ENCODE data around the gene HMGA1. TPM values are rescaled to one million over a fixed set of nuclear protein-coding genes. Genes with fewer than 3 reads are reported as not detected.
"Not testable (repeated sequence)": the region's sequence is repeated elsewhere in the genome, so short reads cannot be mapped to it uniquely, and the experiment has no call there.

Gene HMGA1
- total and polyA plus RNA-seq, 10 of the 15 experiments (the other 5 are each of a cell fraction or from before 2014, with no cell fraction given) = 13.4 to 885 (median 508) TPM

DNA sequence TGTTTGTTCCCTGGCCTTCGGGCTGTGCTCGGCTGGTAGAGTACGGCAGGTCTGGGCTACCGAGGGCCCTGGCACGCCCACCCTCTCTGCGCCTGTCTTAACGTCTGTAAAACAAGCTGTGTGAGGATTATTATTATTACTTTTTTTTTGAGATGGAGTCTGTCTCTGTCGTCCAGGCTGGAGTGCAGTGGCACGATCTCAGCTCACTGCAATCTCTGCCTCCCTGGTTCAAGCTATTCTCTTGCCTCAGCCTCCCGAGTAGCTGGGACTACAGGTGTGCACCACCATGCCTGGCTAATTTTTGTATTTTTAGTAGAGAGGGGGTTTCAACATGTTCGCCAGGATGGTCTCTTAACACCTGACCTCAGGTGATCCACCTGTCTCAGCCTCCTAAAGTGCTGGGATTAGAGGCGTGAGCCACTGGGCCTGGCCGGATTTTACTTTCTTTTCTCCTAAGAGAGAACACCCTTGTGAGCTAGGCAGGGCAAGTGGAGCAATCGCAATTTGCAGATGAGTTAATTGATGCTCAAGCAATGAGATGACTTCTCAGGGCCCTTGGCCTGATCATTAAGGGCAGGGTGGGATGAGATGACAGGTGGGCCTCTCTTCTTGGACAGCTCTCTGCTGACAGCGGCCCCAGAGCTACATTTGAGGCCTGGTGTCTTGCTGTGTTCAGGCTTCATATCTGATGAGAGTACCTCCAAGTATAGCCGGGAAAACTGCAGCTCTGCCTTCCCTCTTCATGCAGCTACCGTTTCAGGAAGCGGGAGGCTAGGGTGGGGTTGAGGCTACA lies 13.0 kb downstream of the HMGA1 start:
- H3K4me1 ChIP-seq (ENCODE audit: control insufficient read depth, insufficient read depth, low read length) = peaks cover 19% of the 10 kb centered on the region
- in situ Hi-C loops (cut with MboI) (loop anchor here (25.0 kb wide), 1 partner anchor 363 kb away; no protein-coding TSS in a partner anchor), intact Hi-C loops (cut with micrococcal nuclease; ENCODE audit: unreplicated experiment) (loop anchor here (1.0 to 5.0 kb wide), 3 partner anchors 143 to 358 kb away; partner anchors contain the start of gene NUDT3)
- 45% methylated on average over 18 of the region's 18 CpGs for WGBS (ENCODE audit: insufficient coverage, insufficient replicate concordance, low lambda C conversion rate, missing lambda C conversion rate)
- SMC1A ChIA-PET (ENCODE audit: uncharacterized antibody, unreplicated experiment) = interaction anchor here (0.7 to 6.6 kb wide), 40 partner anchors 16 to 890 kb away, joined by 3 to 152 read pairs (median 4); partner anchors contain the start of genes NUDT3 and RPS10
- no peaks in the 10 kb centered on the region for H3K9me3 ChIP-seq (replicated peaks; ENCODE audit: control insufficient read depth, insufficient read depth, low read length)
- peak overlapping the region; percentile 29 for H3K27ac ChIP-seq (ENCODE audit: control insufficient read depth, insufficient read depth)
- no peaks in the 10 kb centered on the region for H4K20me1 ChIP-seq (ENCODE audit: control insufficient read depth, insufficient read depth)
- CTCF ChIA-PET = interaction anchor here (0.6 to 6.7 kb wide), 41 partner anchors 9 to 958 kb away, joined by 3 to 180 read pairs (median 5); partner anchors contain the start of genes HMGA1, NUDT3 and RPS10
- H3K4me2 ChIP-seq (ENCODE audit: control insufficient read depth, insufficient read depth) = peak overlapping the region; percentile 41
- peak; percentile 52 for ATAC-seq
- POLR2A ChIA-PET = interaction anchor here (0.6 to 4.4 kb wide), 10 partner anchors 13 to 210 kb away, joined by 3 to 41 read pairs (median 4); partner anchors contain the start of gene HMGA1
- no peak for FAIRE-seq
- H2AFZ ChIP-seq (ENCODE audit: control insufficient read depth, low read depth, low read length) = peak overlapping the region; percentile 93
- peak overlapping the region; percentile 84 for H3K4me3 ChIP-seq
- RAD21 ChIA-PET (ENCODE audit: unreplicated experiment) = interaction anchor here (0.6 to 5.1 kb wide), 31 partner anchors 13 to 542 kb away, joined by 3 to 148 read pairs (median 5); partner anchors contain the start of genes BLTP3A, HMGA1, NUDT3 and RPS10
- H3K27me3 ChIP-seq (replicated peaks in 1 of 2; ENCODE audit: control insufficient read depth in 2 of 2, insufficient read depth in 2 of 2, low read length in 1 of 2) = no peaks in the 10 kb centered on the region
- H3K36me3 ChIP-seq (ENCODE audit: control insufficient read depth in 2 of 2, insufficient read depth in 2 of 2, low read length in 1 of 2) = no peaks in the 10 kb centered on the region; a peak in 1 of 4 replicates
- no peak for DNase-seq (ENCODE audit: low read depth, low spot score)
- H3K9ac ChIP-seq (ENCODE audit: control insufficient read depth, insufficient read depth, low read length) = peak overlapping the region; percentile 54
- no TSS peak for BruUV-seq (replicated peaks)
- TF ChIP-seq, protein P1, sequence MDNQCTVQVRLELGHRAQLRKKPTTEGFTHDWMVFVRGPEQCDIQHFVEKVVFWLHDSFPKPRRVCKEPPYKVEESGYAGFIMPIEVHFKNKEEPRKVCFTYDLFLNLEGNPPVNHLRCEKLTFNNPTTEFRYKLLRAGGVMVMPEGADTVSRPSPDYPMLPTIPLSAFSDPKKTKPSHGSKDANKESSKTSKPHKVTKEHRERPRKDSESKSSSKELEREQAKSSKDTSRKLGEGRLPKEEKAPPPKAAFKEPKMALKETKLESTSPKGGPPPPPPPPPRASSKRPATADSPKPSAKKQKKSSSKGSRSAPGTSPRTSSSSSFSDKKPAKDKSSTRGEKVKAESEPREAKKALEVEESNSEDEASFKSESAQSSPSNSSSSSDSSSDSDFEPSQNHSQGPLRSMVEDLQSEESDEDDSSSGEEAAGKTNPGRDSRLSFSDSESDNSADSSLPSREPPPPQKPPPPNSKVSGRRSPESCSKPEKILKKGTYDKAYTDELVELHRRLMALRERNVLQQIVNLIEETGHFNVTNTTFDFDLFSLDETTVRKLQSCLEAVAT (IDR thresholded peaks at IDR 0.05) = peak; percentile 63
- TF ChIP-seq HDGF (IDR thresholded peaks at IDR 0.05) = peak; percentile 63
- TF ChIP-seq, protein P2, sequence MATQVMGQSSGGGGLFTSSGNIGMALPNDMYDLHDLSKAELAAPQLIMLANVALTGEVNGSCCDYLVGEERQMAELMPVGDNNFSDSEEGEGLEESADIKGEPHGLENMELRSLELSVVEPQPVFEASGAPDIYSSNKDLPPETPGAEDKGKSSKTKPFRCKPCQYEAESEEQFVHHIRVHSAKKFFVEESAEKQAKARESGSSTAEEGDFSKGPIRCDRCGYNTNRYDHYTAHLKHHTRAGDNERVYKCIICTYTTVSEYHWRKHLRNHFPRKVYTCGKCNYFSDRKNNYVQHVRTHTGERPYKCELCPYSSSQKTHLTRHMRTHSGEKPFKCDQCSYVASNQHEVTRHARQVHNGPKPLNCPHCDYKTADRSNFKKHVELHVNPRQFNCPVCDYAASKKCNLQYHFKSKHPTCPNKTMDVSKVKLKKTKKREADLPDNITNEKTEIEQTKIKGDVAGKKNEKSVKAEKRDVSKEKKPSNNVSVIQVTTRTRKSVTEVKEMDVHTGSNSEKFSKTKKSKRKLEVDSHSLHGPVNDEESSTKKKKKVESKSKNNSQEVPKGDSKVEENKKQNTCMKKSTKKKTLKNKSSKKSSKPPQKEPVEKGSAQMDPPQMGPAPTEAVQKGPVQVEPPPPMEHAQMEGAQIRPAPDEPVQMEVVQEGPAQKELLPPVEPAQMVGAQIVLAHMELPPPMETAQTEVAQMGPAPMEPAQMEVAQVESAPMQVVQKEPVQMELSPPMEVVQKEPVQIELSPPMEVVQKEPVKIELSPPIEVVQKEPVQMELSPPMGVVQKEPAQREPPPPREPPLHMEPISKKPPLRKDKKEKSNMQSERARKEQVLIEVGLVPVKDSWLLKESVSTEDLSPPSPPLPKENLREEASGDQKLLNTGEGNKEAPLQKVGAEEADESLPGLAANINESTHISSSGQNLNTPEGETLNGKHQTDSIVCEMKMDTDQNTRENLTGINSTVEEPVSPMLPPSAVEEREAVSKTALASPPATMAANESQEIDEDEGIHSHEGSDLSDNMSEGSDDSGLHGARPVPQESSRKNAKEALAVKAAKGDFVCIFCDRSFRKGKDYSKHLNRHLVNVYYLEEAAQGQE (IDR thresholded peaks at IDR 0.05; ENCODE audit: low read depth, low read length) = no peak
- 0 out of 2 replicates have a peak, but pooled peaks have one; percentile 6 for TF ChIP-seq NBN (IDR thresholded peaks at IDR 0.05)
- H3K79me2 ChIP-seq (ENCODE audit: control insufficient read depth, insufficient read depth, low read length) = peaks cover 7% of the 10 kb centered on the region

DNA sequence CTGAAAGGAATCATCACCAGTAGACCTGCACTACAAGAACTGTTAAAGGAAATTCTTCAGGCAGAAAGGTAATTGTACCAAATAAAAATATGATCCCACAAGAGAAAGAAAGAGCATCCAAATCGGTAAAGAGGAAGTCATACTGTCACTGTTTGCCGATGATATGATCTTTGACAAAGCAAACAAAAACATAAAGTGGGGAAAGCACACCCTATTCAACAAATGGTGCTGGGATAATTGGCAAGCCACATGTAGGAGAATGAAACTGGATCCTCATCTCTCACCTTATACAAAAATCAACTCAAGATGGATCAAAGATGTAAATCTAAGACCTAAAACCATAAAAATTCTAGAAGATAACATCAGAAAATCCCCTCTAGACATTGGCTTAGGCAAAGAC lies 15.7 kb downstream of the HMGA1 start:
- H3K79me2 ChIP-seq (ENCODE audit: control insufficient read depth, insufficient read depth, low read length); DNase-seq (ENCODE audit: low read depth, low spot score); ATAC-seq; H3K27ac ChIP-seq (ENCODE audit: control insufficient read depth, insufficient read depth); BruUV-seq (replicated peaks); H4K20me1 ChIP-seq (ENCODE audit: control insufficient read depth, insufficient read depth); H3K36me3 ChIP-seq (ENCODE audit: control insufficient read depth in 2 of 2, insufficient read depth in 2 of 2, low read length in 1 of 2); intact Hi-C loops (cut with micrococcal nuclease; ENCODE audit: unreplicated experiment); H3K4me3 ChIP-seq; SMC1A ChIA-PET (ENCODE audit: uncharacterized antibody, unreplicated experiment); POLR2A ChIA-PET; in situ Hi-C loops (cut with MboI); H2AFZ ChIP-seq (ENCODE audit: control insufficient read depth, low read depth, low read length); H3K27me3 ChIP-seq (replicated peaks in 1 of 2; ENCODE audit: control insufficient read depth in 2 of 2, insufficient read depth in 2 of 2, low read length in 1 of 2); H3K9me3 ChIP-seq (replicated peaks; ENCODE audit: control insufficient read depth, insufficient read depth, low read length); H3K4me2 ChIP-seq (ENCODE audit: control insufficient read depth, insufficient read depth); FAIRE-seq; H3K9ac ChIP-seq (ENCODE audit: control insufficient read depth, insufficient read depth, low read length): not testable (repeated sequence)
- 15% methylated on average over 2 of the region's 2 CpGs for WGBS (ENCODE audit: insufficient coverage, insufficient replicate concordance, low lambda C conversion rate, missing lambda C conversion rate)
- ChIA-PET CTCF (interaction anchor here (0.9 kb wide), 1 partner anchor 136 kb away, joined by 4 read pairs; no protein-coding TSS in a partner anchor), RAD21 (ENCODE audit: unreplicated experiment) (interaction anchor here (1.0 kb wide), 1 partner anchor 163 kb away, joined by 4 read pairs; no protein-coding TSS in a partner anchor)
- H3K4me1 ChIP-seq (ENCODE audit: control insufficient read depth, insufficient read depth, low read length) = peaks cover 11% of the 10 kb centered on the region

Measured in GM12878 (cell line).